T-helper 17 cell (primary cell): ENCODE data around the gene CARNS1. TPM values are rescaled to one million over a fixed set of nuclear protein-coding genes. Genes with fewer than 3 reads are reported as not detected.

Source experiments
- ATAC-seq: fragments of 150-1000 bp; cut with Tn5 transposase; 2 replicates; pipeline ENCODE4 v1.10.0; 2021; ENCODE audit warnings: mild to moderate bottlenecking, moderate library complexity
- DNase-seq, 3 donors: peaks; one replicate each; pipeline versions ENCODE4 v3.0.0 to v3.0.0-alpha.2; 2020 to 2021
- H3K9me3 ChIP-seq: one replicate; pipeline ENCODE4 v1.7.0; 2013; ENCODE audit warnings: low read length, mild to moderate bottlenecking; ENCODE audit not compliant: control insufficient read depth, poor library complexity, severe bottlenecking
- H3K27ac Mint-ChIP-seq: one replicate; pipeline ENCODE4 v1.8.0; 2022; ENCODE audit warnings: mild to moderate bottlenecking, moderate library complexity, mixed read lengths
- H3K27me3 Mint-ChIP-seq: one replicate; pipeline ENCODE4 v1.8.0; 2022; ENCODE audit warnings: mixed read lengths
- H3K36me3 Mint-ChIP-seq: one replicate; pipeline ENCODE4 v1.8.0; 2022; ENCODE audit warnings: low read depth, mixed read lengths
- H3K4me1 Mint-ChIP-seq: one replicate; pipeline ENCODE4 v1.8.0; 2022; ENCODE audit warnings: mild to moderate bottlenecking, mixed read lengths
- H3K4me3 Mint-ChIP-seq: one replicate; pipeline ENCODE4 v1.8.0; 2022; ENCODE audit warnings: mild to moderate bottlenecking, moderate library complexity, mixed read lengths
- total RNA-seq, 4 donors: library from RNA in 2 of 4; stranded (reverse) in 2 of 4; gene quantifications; one replicate each; pipeline ENCODE4 v1.2.3 and lab custom pipeline; 2022 to 2026

CARNS1 gene
- total RNA-seq, 2 donors from 2014 or later, result 4.5 to 7.5 TPM

DNA sequence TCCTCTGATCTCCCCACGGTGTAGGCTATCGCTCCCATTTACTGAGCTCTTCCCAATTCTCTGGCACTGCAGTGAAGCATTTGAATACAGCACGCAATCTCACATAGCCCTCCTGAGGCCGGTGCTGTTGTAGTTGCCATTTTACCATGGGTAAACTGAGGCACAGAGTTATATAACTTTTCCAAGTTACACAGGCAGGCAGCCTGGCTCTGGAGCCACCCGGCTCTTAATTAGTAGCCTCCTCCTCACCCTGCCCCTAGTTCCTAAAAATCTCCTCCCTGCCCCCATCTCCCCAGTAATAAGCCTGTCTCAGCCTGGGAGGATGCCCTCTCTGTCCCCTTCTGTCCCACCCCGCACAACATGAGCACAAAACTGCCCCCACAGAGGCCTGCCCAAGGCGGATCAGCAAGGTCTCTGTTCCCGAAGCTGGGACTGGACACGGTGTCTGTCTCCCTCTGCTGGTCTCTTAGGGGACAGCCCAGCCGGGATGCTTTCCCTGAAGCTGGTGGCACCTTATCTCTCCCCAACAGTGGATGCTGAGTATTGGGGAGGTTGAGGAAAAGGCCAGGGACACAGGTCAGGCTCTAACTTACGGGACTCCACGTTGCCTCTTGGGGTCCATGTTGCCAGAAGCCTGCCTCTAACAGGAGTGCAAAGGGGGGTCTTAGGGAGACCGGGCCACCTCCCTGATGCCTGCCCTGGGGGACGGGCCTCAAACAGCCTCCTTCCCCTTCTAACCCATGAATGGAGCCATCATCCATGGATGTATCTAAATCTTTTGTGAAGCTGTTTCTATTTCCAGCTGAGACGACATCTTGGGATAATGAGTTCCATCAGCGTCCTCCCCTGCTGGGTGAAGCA is 33.0 kb upstream of the CARNS1 start:
- no peaks in the 10 kb centered on the region for H3K27me3 Mint-ChIP-seq
- no peaks in the 10 kb centered on the region for H3K9me3 ChIP-seq
- DNase-seq, result peak; percentile 62 to 81 (median 71)
- H3K4me3 Mint-ChIP-seq, result no peak overlapping the region
- H3K36me3 Mint-ChIP-seq, result no peaks in the 10 kb centered on the region
- H3K4me1 Mint-ChIP-seq, result peaks cover 21% of the 10 kb centered on the region
- peak; percentile 96 for ATAC-seq
- peak overlapping the region; percentile 66 for H3K27ac Mint-ChIP-seq

DNA sequence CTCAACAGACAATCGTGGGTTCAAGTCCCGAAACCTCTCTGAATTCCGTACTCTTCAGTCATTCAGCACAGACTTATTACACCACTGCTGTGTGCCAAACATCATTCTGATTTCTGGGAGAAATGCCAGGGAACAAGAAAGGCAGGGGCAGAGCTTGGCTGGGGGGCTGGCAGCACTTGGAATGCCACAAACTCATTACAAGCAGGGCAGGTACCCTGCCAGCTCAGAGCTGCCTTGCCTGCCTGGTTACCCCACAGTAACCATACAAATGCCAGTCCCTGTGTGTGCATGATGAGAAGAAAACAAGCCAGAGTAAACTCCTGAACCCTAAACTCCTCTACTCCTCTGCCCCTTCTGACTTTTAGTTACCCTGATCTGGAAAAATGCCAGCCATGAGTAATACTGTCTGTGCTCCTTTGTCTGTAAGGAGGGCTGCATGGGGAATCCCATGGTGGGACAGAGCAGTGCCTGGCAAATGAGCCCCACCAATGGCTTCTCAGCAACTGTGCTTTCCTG is 30.6 kb upstream of the CARNS1 start:
- Mint-ChIP-seq H3K36me3 (no peaks in the 10 kb centered on the region), H3K4me3 (no peak overlapping the region), H3K27me3 (no peaks in the 10 kb centered on the region), H3K27ac (no peak overlapping the region), H3K4me1 (peaks cover 26% of the 10 kb centered on the region)
- ATAC-seq (no peak), DNase-seq (no peak)
- H3K9me3 ChIP-seq, result no peaks in the 10 kb centered on the region

DNA sequence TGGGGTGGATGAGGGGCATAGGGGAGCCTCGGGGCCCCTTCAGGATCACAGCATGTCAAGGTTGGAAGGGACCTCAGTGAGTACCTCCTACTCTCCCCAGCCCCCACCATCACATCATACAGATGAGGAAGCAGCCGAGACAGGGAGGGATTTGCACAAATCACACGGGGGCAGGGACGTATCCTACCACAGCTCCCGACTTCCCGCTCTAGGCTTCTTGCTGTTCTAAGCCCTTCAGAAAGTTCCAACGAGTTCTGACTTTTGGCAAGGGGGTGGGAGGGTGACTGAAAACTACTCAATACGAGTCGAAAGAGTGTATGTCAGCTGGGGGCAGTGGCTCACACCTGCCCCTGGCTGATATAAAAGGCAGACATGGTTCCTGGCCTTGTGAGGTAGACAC is 28.4 kb upstream of the CARNS1 start:
- Mint-ChIP-seq H3K36me3 (no peaks in the 10 kb centered on the region), H3K27me3 (no peaks in the 10 kb centered on the region), H3K27ac (no peak overlapping the region), H3K4me3 (no peak overlapping the region), H3K4me1 (peaks cover 25% of the 10 kb centered on the region)
- ATAC-seq (no peak), DNase-seq (no peak)
- H3K9me3 ChIP-seq, result no peaks in the 10 kb centered on the region

DNA sequence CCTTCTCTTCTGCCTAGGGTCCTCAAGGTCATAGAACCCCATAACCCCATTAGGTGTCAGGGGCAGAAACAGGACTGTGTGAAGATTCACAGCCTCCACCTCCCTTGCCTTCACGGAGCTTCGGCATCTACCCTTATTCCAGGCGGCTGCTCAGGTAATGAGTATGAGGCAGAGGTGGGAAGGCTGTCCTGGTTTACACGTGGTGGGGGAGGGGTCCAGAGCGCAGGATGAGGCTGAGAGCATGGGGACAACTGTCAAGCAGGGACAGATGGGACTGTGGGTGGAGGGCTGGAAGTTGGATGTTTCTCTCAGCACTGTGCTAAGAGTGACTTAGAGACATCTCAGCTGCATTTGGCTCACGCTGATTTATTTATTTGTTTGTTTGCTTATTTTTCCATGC is 28.0 kb upstream of the CARNS1 start:
- DNase-seq (no peak), ATAC-seq (no peak)
- H3K9me3 ChIP-seq, result no peaks in the 10 kb centered on the region
- no peaks in the 10 kb centered on the region for H3K36me3 Mint-ChIP-seq
- H3K4me3 Mint-ChIP-seq, result no peak overlapping the region
- no peak overlapping the region for H3K27ac Mint-ChIP-seq
- H3K4me1 Mint-ChIP-seq, result peaks cover 23% of the 10 kb centered on the region
- H3K27me3 Mint-ChIP-seq, result no peaks in the 10 kb centered on the region

DNA sequence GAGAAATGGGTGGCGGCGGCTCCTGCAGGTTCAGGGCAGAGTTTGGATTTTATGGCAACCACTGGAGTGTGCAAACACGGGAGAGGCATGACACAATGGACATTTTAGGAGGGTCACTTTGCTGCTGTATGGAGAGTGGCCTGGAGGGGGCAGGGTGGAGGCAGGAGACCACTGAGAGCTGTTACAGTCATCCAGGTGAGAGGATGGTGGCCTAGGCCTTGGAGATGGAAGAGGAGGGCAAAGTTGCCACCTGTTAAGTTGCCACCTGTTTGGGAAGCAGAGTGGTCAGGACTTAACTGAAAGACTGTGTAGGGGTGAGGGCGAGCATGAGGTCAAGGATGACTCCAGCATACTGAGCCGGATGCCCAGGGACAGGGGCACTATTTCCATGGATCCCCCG is 26.0 kb upstream of the CARNS1 start:
- Mint-ChIP-seq H3K27me3 (no peaks in the 10 kb centered on the region), H3K27ac (peak overlapping the region; percentile 82), H3K4me1 (peaks cover 28% of the 10 kb centered on the region), H3K4me3 (peak overlapping the region; percentile 90), H3K36me3 (peaks cover 3% of the 10 kb centered on the region)
- DNase-seq, result no peak
- ATAC-seq, result peak; percentile 43
- H3K9me3 ChIP-seq, result no peaks in the 10 kb centered on the region

DNA sequence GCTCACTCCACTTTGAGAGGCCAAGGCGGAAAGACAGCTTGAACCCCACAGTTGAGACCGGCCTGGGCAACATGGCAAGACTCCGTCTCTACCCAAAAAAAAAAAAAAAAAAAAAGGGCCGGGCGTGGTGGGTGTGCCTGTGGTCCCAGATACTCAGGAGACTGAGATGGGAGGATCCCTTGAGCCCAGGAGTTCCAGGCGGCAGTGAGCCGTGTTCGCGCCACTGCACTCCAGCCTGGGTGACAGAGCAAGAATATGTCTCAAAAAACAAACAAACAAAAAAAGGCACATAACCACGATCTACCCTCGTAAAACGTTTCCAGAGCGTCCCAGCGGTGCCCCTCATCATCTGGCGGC is 24.6 kb upstream of the CARNS1 start:
- H3K4me1 Mint-ChIP-seq, result peaks cover 28% of the 10 kb centered on the region
- ATAC-seq, result no peak
- no peaks in the 10 kb centered on the region for H3K27me3 Mint-ChIP-seq
- H3K27ac Mint-ChIP-seq, result peak overlapping the region; percentile 78
- peak overlapping the region; percentile 88 for H3K4me3 Mint-ChIP-seq
- peaks cover 3% of the 10 kb centered on the region for H3K36me3 Mint-ChIP-seq
- H3K9me3 ChIP-seq, result no peaks in the 10 kb centered on the region
- DNase-seq, result no peak

DNA sequence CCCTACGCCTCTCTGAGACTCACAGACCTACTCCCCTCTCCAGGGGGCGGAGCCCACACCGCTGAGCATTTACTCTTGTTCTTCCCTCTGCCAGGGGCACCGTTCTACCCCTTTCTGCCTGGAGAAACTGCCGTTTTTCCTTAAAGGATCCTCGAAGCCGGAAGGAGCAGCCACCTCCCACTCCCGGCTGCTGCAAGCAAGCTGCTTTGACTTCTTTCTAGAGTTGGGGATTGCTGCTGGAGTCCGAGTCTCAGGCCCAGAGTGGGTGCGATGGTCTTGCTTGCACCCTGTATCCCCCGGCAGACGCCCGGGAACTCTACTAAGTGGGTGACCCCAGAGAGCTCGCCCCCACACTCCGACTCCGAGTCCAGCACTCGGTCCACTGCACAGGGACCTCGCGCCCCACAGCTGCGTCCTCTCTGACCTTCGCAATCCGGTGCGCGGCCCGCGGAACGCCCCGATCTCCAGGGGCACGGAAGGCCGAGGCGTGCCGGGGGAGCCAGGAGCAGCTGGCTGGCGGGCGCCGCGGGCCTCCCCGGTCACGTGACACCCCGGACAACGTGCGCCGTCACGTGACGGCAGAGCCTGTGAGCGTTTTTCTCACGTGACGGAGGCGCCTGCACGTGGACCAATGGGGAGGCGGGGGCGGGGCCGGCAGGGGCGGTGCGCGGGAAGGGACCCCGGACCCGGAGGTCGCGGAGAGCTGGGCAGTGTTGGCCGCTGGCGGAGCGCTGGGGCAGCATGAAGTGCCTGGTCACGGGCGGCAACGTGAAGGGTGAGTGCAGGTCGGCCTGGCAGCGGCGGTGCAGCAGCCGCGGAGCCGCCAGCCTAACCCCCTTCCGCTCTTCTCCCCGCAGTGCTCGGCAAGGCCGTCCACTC is 23.9 kb upstream of the CARNS1 start, which contains the start of gene RAD9A:
Gene RAD9A (plus strand): TSS at position 683 of the 879 bp plus-strand sequence. CDS start 59 bp downstream, at position 742.
- Mint-ChIP-seq H3K27me3 (no peaks in the 10 kb centered on the region), H3K36me3 (peaks cover 3% of the 10 kb centered on the region), H3K4me1 (peaks cover 31% of the 10 kb centered on the region), H3K27ac (peak within 1 kb of the TSS; percentile 78), H3K4me3 (peak within 1 kb of the TSS; percentile 88)
- ATAC-seq, result peak; percentile 85
- DNase-seq, result peak; percentile 84 to 95 (median 90)
- H3K9me3 ChIP-seq, result no peaks in the 10 kb centered on the region

DNA sequence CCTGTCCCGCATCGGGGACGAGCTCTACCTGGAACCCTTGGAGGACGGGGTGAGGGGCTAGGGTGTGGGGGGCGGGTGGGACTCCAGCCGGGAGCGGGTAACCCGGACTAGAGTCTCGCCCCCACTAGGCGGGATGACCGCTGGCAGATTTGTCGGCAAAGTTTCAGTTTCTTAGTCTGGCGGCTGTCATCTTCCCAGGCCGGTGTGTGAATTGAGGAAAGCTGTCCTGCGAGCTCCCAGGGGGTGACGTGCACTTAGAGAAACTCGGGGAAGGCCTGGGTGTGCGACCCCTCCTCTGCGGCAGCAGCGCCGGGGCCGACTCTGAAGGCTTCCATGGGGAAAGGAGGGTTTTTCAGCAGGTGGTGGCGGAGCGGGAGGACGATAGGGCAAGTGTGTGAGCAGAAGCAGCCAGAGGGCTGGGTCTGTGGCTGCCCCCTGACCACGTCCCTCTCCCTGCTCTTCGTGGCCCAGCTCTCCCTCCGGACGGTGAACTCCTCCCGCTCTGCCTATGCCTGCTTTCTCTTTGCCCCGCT is 23.2 kb upstream of the CARNS1 start:
- no peaks in the 10 kb centered on the region for H3K9me3 ChIP-seq
- DNase-seq (no peak), ATAC-seq (peak; percentile 13)
- Mint-ChIP-seq H3K4me3 (peak overlapping the region; percentile 88), H3K4me1 (peaks cover 34% of the 10 kb centered on the region), H3K27me3 (no peaks in the 10 kb centered on the region), H3K36me3 (peaks cover 3% of the 10 kb centered on the region), H3K27ac (no peak overlapping the region)

DNA sequence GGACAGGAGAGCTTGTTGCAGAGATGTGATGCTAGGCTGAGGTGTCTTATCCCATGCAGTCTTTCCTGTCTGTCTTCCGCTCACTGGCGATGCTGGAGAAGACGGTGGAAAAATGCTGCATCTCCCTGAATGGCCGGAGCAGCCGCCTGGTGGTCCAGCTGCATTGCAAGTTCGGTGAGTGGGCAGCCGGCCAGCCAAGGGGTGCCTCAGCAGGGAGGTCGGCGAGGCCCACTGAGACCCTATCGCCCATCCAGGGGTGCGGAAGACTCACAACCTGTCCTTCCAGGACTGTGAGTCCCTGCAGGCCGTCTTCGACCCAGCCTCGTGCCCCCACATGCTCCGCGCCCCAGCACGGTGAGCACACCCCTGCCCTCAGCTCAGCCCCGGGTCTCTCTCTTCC is 22.0 kb upstream of the CARNS1 start:
- H3K27me3 Mint-ChIP-seq, result no peaks in the 10 kb centered on the region
- H3K4me3 Mint-ChIP-seq, result peak overlapping the region; percentile 88
- peaks cover 38% of the 10 kb centered on the region for H3K4me1 Mint-ChIP-seq
- DNase-seq (no peak), ATAC-seq (no peak)
- no peak overlapping the region for H3K27ac Mint-ChIP-seq
- peaks cover 3% of the 10 kb centered on the region for H3K36me3 Mint-ChIP-seq
- no peaks in the 10 kb centered on the region for H3K9me3 ChIP-seq

DNA sequence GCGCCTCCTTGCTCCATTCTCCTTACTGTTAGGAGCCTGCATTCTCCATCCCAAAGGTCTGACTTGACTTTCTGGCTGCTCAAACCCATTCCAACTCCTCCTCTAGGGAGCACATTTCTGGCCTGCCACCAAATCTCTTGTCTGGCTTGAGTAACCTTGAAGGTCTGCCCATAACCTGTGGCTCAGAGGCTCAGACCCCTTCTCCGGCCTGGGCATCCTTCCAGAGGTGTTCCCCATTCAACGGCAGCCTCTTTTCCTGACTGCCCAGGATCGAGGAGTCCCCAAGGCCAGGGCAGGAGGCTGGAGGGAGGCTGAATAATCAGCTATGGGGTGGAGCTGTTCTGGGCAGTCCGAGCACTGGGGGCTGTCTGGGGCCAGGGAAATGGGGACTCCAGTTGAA is 21.5 kb upstream of the CARNS1 start:
- ATAC-seq (no peak), DNase-seq (no peak)
- no peaks in the 10 kb centered on the region for H3K27me3 Mint-ChIP-seq
- peak overlapping the region; percentile 88 for H3K4me3 Mint-ChIP-seq
- no peak overlapping the region for H3K27ac Mint-ChIP-seq
- H3K36me3 Mint-ChIP-seq, result peaks cover 3% of the 10 kb centered on the region
- H3K9me3 ChIP-seq, result no peaks in the 10 kb centered on the region
- peaks cover 38% of the 10 kb centered on the region for H3K4me1 Mint-ChIP-seq

DNA sequence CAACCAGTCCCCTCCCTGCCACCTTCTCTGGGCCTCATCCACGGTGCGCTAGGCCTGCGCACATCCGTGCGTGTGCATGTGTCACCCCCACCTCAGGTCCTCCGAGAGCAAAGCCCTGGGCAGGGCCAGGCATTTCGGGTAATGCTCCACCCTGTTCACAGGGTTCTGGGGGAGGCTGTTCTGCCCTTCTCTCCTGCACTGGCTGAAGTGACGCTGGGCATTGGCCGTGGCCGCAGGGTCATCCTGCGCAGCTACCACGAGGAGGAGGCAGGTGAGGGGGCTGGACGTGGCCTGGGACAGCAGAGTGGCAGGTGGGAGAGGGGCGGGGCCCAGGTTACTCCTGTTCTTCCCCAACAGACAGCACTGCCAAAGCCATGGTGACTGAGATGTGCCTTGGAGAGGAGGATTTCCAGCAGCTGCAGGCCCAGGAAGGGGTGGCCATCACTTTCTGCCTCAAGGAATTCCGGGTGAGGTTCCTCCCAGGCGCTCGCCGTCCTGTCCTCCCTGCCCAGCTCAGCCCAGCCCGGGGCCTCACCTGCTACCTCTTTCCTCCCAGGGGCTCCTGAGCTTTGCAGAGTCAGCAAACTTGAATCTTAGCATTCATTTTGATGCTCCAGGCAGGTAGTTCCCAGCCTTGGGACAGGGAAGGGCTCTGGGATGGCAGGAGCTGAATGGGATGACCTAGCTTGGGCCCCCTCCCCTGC is 19.8 kb upstream of the CARNS1 start:
- Mint-ChIP-seq H3K4me1 (peaks cover 33% of the 10 kb centered on the region), H3K27ac (no peak overlapping the region)
- ATAC-seq, result no peak

DNA sequence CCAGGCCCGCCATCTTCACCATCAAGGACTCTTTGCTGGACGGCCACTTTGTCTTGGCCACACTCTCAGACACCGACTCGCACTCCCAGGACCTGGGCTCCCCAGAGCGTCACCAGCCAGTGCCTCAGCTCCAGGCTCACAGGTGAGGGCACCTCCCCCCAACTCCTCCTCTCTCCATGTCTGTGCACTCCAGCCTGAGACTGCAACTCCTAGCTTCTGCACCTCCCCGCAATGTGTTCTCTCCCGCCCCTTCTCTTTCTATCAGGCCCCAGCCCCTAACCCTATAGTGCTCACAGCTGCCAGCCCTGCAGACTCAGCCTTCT is 19.3 kb upstream of the CARNS1 start:
- Mint-ChIP-seq H3K27ac (no peak overlapping the region), H3K4me1 (peaks cover 31% of the 10 kb centered on the region), H3K36me3 (peaks cover 3% of the 10 kb centered on the region), H3K27me3 (no peaks in the 10 kb centered on the region), H3K4me3 (peak overlapping the region; percentile 19)
- ATAC-seq, result no peak
- DNase-seq, result no peak
- H3K9me3 ChIP-seq, result no peaks in the 10 kb centered on the region

More for the DNA sequence above, 19.8 kb upstream of the CARNS1 start:
- no peak for DNase-seq
- H3K9me3 ChIP-seq, result no peaks in the 10 kb centered on the region
- Mint-ChIP-seq H3K4me3 (peak overlapping the region; percentile 19), H3K27me3 (no peaks in the 10 kb centered on the region), H3K36me3 (peaks cover 3% of the 10 kb centered on the region)
